Measurements from ENCODE around the gene SUDS3. TPM values are rescaled to one million over a fixed set of nuclear protein-coding genes. Genes with fewer than 3 reads are reported as not detected.

SUDS3 gene
- total and polyA plus RNA-seq, 10 of the 15 experiments (the other 5 are each of a cell fraction or from before 2014, with no cell fraction given) = 5.2 to 42.8 (median 21.7) TPM

DNA sequence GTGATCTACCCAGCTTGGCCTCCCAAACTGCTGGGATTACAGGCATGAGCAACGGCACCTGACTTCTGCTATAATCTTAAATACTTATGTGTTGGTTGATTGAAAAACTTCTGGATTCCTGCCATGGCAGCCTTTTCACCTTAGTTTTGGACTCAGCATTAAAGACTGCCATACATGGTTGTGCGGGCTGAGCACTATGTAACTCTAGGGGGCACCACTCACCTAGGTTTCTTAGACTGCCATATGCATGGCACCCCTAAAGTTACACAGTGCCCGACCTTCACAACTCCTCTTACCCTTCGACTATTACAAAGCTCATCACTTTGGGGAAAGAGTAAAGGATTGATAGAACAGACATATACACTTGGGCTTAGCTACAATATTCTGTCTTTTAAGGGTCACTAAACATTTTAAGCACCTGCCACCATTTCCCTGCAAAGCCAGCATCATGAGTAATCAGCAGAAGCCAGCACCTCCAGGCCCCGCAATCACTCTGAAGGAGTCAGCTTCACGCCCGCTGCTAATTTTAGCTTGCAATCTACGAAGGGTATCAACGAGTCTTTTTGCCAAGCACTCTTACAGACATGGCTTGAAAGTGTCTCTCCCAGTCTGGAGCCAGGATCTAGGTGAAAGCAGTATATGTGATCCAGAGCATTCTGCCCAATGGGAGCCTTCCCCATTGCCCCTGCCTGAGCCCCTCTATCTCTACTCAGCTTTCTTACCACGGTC lies 59.8 kb downstream of the SUDS3 start (continued):
- TF ChIP-seq, protein P1, sequence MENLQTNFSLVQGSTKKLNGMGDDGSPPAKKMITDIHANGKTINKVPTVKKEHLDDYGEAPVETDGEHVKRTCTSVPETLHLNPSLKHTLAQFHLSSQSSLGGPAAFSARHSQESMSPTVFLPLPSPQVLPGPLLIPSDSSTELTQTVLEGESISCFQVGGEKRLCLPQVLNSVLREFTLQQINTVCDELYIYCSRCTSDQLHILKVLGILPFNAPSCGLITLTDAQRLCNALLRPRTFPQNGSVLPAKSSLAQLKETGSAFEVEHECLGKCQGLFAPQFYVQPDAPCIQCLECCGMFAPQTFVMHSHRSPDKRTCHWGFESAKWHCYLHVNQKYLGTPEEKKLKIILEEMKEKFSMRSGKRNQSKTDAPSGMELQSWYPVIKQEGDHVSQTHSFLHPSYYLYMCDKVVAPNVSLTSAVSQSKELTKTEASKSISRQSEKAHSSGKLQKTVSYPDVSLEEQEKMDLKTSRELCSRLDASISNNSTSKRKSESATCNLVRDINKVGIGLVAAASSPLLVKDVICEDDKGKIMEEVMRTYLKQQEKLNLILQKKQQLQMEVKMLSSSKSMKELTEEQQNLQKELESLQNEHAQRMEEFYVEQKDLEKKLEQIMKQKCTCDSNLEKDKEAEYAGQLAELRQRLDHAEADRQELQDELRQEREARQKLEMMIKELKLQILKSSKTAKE (IDR thresholded peaks at IDR 0.05; ENCODE audit: low read depth, poor library complexity, severe bottlenecking) = no peak
- TF ChIP-seq GATAD2B (conservative IDR thresholded peaks at IDR 0.05; ENCODE audit: low read depth) = no peak

DNA sequence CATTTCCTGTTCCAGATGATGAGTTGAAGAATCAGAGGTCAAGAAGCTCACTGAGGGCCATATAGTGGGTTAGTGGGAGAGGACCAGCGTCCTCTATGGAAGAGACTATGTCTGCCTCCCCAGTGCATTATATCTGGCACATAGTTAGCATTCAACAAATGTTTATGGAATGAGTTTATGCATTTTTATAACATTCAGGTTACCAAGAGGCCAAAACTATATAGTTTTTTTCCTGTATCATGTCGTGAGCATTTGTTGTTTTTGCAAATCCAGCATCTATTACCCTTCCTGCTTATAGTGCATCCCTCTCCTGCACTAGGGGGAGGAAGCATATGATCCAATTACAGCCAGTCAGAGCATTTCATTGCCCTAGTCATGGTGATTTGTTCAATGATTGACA lies 60.6 kb downstream of the SUDS3 start:
- Histone ChIP-seq H3K4me1 (ENCODE audit: control insufficient read depth, insufficient read depth, low read length) (no peaks in the 10 kb centered on the region), H3K27ac (ENCODE audit: control insufficient read depth, insufficient read depth) (no peak overlapping the region), H3K36me3 (ENCODE audit: control insufficient read depth in 2 of 2, insufficient read depth in 2 of 2, low read length in 1 of 2) (no peaks in the 10 kb centered on the region), H3K9me3 (replicated peaks; ENCODE audit: control insufficient read depth, insufficient read depth, low read length) (no peaks in the 10 kb centered on the region), H3K27me3 (replicated peaks in 1 of 2; ENCODE audit: control insufficient read depth in 2 of 2, insufficient read depth in 2 of 2, low read length in 1 of 2) (peaks cover 0 to 3% of the 10 kb centered on the region in 2 experiments; a peak in 1 of 4 replicates), H3K4me2 (ENCODE audit: control insufficient read depth, insufficient read depth) (no peak overlapping the region), H2AFZ (ENCODE audit: control insufficient read depth, low read depth, low read length) (no peak overlapping the region), H3K9ac (ENCODE audit: control insufficient read depth, insufficient read depth, low read length) (no peak overlapping the region), H3K4me3 (no peak overlapping the region), H3K79me2 (ENCODE audit: control insufficient read depth, insufficient read depth, low read length) (no peaks in the 10 kb centered on the region), H4K20me1 (ENCODE audit: control insufficient read depth, insufficient read depth) (no peaks in the 10 kb centered on the region)
- 5% methylated on average over 2 of the region's 2 CpGs for WGBS (ENCODE audit: insufficient coverage, insufficient replicate concordance, low lambda C conversion rate, missing lambda C conversion rate)
- ChIA-PET RAD21 (ENCODE audit: unreplicated experiment) (no interaction called here), POLR2A (no interaction called here), SMC1A (ENCODE audit: uncharacterized antibody, unreplicated experiment) (no interaction called here), CTCF (no interaction called here)
- DNase-seq (ENCODE audit: low read depth, low spot score) = no peak
- in situ Hi-C loops (cut with MboI) (no loop called here), intact Hi-C loops (cut with micrococcal nuclease; ENCODE audit: unreplicated experiment) (no loop called here)
- no peak for ATAC-seq
- FAIRE-seq = no peak
- BruUV-seq (replicated peaks) = no TSS peak
- no peak for TF ChIP-seq TCF12 (IDR thresholded peaks at IDR 0.05; ENCODE audit: low read depth, low read length)
- TF ChIP-seq, protein P2, sequence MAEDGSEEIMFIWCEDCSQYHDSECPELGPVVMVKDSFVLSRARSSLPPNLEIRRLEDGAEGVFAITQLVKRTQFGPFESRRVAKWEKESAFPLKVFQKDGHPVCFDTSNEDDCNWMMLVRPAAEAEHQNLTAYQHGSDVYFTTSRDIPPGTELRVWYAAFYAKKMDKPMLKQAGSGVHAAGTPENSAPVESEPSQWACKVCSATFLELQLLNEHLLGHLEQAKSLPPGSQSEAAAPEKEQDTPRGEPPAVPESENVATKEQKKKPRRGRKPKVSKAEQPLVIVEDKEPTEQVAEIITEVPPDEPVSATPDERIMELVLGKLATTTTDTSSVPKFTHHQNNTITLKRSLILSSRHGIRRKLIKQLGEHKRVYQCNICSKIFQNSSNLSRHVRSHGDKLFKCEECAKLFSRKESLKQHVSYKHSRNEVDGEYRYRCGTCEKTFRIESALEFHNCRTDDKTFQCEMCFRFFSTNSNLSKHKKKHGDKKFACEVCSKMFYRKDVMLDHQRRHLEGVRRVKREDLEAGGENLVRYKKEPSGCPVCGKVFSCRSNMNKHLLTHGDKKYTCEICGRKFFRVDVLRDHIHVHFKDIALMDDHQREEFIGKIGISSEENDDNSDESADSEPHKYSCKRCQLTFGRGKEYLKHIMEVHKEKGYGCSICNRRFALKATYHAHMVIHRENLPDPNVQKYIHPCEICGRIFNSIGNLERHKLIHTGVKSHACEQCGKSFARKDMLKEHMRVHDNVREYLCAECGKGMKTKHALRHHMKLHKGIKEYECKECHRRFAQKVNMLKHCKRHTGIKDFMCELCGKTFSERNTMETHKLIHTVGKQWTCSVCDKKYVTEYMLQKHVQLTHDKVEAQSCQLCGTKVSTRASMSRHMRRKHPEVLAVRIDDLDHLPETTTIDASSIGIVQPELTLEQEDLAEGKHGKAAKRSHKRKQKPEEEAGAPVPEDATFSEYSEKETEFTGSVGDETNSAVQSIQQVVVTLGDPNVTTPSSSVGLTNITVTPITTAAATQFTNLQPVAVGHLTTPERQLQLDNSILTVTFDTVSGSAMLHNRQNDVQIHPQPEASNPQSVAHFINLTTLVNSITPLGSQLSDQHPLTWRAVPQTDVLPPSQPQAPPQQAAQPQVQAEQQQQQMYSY (CRISPR knock-in tag; IDR thresholded peaks at IDR 0.05) = no peak
- TF ChIP-seq STAT3 (IDR thresholded peaks at IDR 0.05; ENCODE audit: low read depth, low read length) = no peak
- no peak for TF ChIP-seq SMC3 (IDR thresholded peaks at IDR 0.05; ENCODE audit: borderline replicate concordance, low read length)
- TF ChIP-seq, protein P3, sequence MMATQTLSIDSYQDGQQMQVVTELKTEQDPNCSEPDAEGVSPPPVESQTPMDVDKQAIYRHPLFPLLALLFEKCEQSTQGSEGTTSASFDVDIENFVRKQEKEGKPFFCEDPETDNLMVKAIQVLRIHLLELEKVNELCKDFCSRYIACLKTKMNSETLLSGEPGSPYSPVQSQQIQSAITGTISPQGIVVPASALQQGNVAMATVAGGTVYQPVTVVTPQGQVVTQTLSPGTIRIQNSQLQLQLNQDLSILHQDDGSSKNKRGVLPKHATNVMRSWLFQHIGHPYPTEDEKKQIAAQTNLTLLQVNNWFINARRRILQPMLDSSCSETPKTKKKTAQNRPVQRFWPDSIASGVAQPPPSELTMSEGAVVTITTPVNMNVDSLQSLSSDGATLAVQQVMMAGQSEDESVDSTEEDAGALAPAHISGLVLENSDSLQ (IDR thresholded peaks at IDR 0.05) = no peak
- TF ChIP-seq, protein P4, sequence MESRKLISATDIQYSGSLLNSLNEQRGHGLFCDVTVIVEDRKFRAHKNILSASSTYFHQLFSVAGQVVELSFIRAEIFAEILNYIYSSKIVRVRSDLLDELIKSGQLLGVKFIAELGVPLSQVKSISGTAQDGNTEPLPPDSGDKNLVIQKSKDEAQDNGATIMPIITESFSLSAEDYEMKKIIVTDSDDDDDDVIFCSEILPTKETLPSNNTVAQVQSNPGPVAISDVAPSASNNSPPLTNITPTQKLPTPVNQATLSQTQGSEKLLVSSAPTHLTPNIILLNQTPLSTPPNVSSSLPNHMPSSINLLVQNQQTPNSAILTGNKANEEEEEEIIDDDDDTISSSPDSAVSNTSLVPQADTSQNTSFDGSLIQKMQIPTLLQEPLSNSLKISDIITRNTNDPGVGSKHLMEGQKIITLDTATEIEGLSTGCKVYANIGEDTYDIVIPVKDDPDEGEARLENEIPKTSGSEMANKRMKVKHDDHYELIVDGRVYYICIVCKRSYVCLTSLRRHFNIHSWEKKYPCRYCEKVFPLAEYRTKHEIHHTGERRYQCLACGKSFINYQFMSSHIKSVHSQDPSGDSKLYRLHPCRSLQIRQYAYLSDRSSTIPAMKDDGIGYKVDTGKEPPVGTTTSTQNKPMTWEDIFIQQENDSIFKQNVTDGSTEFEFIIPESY (IDR thresholded peaks at IDR 0.05) = no peak
